C4-2B (cell line): ENCODE results near the gene PRKD1.

Experiments
- H3K27ac ChIP-seq: fragments of 450-650 bp; 2 replicates; pipeline ENCODE4 v1.5.1; 2017
- CTCF ChIP-seq: fragments of 450-650 bp; conservative IDR thresholded peaks from 2 replicates; pipeline ENCODE4 v1.5.1; 2017; ENCODE audit warnings: mild to moderate bottlenecking
- ZFX ChIP-seq: fragments of 450-650 bp; IDR thresholded peaks from 2 replicates; pipeline ENCODE4 v1.6.1; 2017

Gene PRKD1

GRCh38 chr14:29900609-29901350, 26.9 kb downstream of the PRKD1 start:
- H3K27ac ChIP-seq, result no peak overlapping the region
- no peak for TF ChIP-seq CTCF

- no peak overlapping the region for H3K27ac ChIP-seq
- TF ChIP-seq CTCF (no peak), ZFX (no peak)
Observed at GRCh38 chr14:29898470-29898869, 29.2 kb downstream of the PRKD1 start.

DNA sequence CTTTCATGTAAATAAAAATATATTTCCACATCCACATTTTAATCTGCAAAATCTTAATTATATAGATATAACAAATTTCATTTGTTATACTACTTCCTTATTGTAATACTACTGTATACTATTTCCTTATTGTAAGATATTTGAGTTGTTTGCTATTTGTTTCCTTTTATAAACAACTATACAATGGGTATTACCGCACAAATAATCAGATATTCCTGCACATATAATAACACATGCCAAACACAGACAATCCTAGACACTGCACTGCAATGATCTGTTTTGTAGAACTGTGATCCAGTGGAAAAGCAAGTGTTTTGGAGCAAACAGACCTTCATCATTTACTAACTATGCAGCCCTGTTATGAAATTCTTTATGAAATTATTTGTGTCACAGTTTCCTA, 30.5 kb downstream of the PRKD1 start:
- no peak overlapping the region for H3K27ac ChIP-seq
- no peak for TF ChIP-seq ZFX
- TF ChIP-seq CTCF, result no peak

- H3K27ac ChIP-seq, result no peak overlapping the region
Observed at GRCh38 chr14:29896354-29896821, 31.3 kb downstream of the PRKD1 start.

GRCh38 chr14:29895591-29896083, 32.0 kb downstream of the PRKD1 start:
- peak overlapping the region; percentile 97 for H3K27ac ChIP-seq
- TF ChIP-seq CTCF, result no peak
- TF ChIP-seq ZFX, result no peak

More at GRCh38 chr14:29896354-29896821, 31.3 kb downstream of the PRKD1 start:
- TF ChIP-seq ZFX (no peak), CTCF (no peak)

DNA sequence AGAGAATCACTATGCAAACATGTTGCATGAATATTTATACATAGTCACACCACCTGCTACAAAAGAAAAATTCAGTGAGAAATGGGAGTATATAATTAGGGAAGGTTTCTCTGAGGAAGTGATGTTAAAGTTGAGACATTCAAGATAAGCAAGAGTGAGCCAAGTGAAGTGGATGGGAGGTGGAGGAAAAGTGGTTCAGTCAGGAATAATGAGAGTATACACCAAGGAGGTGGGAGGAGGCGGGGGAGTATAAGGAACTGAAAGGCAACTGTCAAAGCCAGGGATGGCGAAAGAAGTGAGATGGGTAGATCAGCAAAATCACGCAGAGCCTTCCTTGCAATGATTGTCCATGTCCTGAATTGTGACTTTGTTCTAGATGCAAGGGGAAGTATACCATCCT, 33.7 kb downstream of the PRKD1 start:
- H3K27ac ChIP-seq, result peak overlapping the region; percentile 63; the same call in 1 of the 2 replicates
- no peak for TF ChIP-seq ZFX
- TF ChIP-seq CTCF, result no peak

- TF ChIP-seq ZFX, result no peak
- no peak for TF ChIP-seq CTCF
- no peak overlapping the region for H3K27ac ChIP-seq
Observed at GRCh38 chr14:29892327-29892726, 35.3 kb downstream of the PRKD1 start.
